Upper lobe of left lung (tissue), 6 donors: Measurements from ENCODE around the gene ELFN2. TPM values are rescaled to one million over a fixed set of nuclear protein-coding genes. Genes with fewer than 3 reads are reported as not detected.
A peak's percentile ranks its signal among the peaks of the same experiment; 100 is the strongest.

Source experiments
- ATAC-seq, 2 donors: fragments of 200-7000 bp; cut with Tn5 transposase; one replicate each; pipeline ENCODE4 v1.9.1; 2022; ENCODE audit warnings: mild to moderate bottlenecking in 2 of 2, moderate library complexity in 2 of 2; ENCODE audit not compliant: low FRiP score in 2 of 2
- DNase-seq, 2 donors: peaks; one replicate each; pipeline ENCODE4 v3.0.0-alpha.2; 2019 to 2020
- H3K27ac ChIP-seq, 4 donors: fragments of 200-600 bp; sonication (generic); one replicate each; pipeline ENCODE4 v1.5.1; 2016 to 2019
- H3K27me3 ChIP-seq, 4 donors: fragments of 200-600 bp; sonication (generic); one replicate each; pipeline ENCODE4 v1.5.1; 2017 to 2019
- H3K36me3 ChIP-seq, 4 donors: fragments of 200-600 bp; sonication (generic); one replicate each; pipeline ENCODE4 v1.5.1; 2016 to 2019
- H3K4me1 ChIP-seq, 4 donors: fragments of 200-600 bp; sonication (generic); one replicate each; pipeline ENCODE4 v1.5.1; 2018 to 2019
- H3K4me3 ChIP-seq, 4 donors: fragments of 200-600 bp; sonication (generic); one replicate each; pipeline ENCODE4 v1.5.1; 2017 to 2019; ENCODE audit warnings: mild to moderate bottlenecking in 2 of 4, moderate library complexity in 1 of 4
- H3K9me3 ChIP-seq, 4 donors: fragments of 200-600 bp; sonication (generic); one replicate each; pipeline ENCODE4 v1.5.1; 2018 to 2019
- EP300 ChIP-seq, 4 donors: sonication (generic); formaldehyde crosslinking; IDR thresholded peaks; one replicate each; pipeline ENCODE4 v1.5.1; 2017; ENCODE audit warnings: antibody characterized with exemption in 4 of 4, control low read depth in 2 of 4
- POLR2A ChIP-seq, 4 donors: fragments of 450-650 bp; IDR thresholded peaks; one replicate each; pipeline ENCODE4 v1.5.1; 2016 to 2017; ENCODE audit warnings: antibody characterized with exemption in 4 of 4, mild to moderate bottlenecking in 2 of 4
- POLR2AphosphoS5 ChIP-seq, 2 donors: sonication (generic); formaldehyde crosslinking; IDR thresholded peaks; one replicate each; pipeline ENCODE4 v1.5.1; 2017; ENCODE audit warnings: antibody characterized with exemption in 2 of 2
- WGBS, 2 donors: methylation state at CpG; one replicate each; pipeline ENCODE4 v1.1.5; 2017 to 2018; 5-methylcytosine and 5-hydroxymethylcytosine counted together
- total RNA-seq, 6 donors: library from RNA; depleted of rRNA in 4 of 6; stranded (reverse); fragments of >200 nt in 4 of 6; gene quantifications; one replicate each; pipeline versions ENCODE4 v1.1.0 to v1.2.1, GENCODE V29; 2016 to 2021
- TF ChIP-seq, protein P1 (sequence below), 6 experiments: fragments of 450-650 bp in 4 of 6; fragments of 200-600 bp in 2 of 6; sonication (generic) in 2 of 6; IDR thresholded peaks; one replicate each; pipeline ENCODE4 v1.5.1; 2016 to 2019; ENCODE audit warnings: antibody characterized with exemption in 6 of 6
- donor health status: DM: no; HTN: no; CAD: no; lungs with moderate emphysema.
- donor health status: DM: no; HTN: yes; CAD: no; lungs with severe emphysema.

Gene ELFN2
- total RNA-seq, 6 donors from 2014 or later, result 0.37 to 9.1 (median 4.5) TPM

DNA sequence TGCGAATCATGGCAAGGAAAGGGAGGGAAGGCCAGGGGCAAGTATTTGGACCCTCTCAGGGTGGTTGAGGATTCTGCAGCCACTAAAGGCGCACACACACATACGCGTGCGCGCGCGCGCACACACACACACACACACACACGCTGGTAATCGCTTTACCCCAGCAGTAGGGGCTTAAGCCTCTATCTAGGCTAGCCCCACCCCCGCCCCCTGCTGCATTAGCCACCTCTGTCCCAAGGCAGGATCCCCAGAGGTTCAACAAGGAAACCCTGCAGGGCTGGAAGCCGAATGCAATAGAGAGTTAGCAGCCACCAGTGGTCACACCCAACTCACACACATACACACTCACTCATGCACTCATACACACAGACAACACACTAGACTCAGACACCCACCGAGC, 28.6 kb upstream of the ELFN2 start:
- no peak for ATAC-seq
- no peak for DNase-seq
- no peak overlapping the region for H3K27ac ChIP-seq
- H3K4me3 ChIP-seq, result no peak overlapping the region
- H3K4me1 ChIP-seq, result peaks cover 0 to 15% (median 6%) of the 10 kb centered on the region in 4 donors
- H3K27me3 ChIP-seq, result no peaks in the 10 kb centered on the region
- H3K36me3 ChIP-seq, result no peaks in the 10 kb centered on the region
- TF ChIP-seq POLR2A (IDR thresholded peaks at IDR 0.05) (no peak), POLR2AphosphoS5 (IDR thresholded peaks at IDR 0.05) (no peak), EP300 (IDR thresholded peaks at IDR 0.05) (no peak)
- TF ChIP-seq, protein P1, sequence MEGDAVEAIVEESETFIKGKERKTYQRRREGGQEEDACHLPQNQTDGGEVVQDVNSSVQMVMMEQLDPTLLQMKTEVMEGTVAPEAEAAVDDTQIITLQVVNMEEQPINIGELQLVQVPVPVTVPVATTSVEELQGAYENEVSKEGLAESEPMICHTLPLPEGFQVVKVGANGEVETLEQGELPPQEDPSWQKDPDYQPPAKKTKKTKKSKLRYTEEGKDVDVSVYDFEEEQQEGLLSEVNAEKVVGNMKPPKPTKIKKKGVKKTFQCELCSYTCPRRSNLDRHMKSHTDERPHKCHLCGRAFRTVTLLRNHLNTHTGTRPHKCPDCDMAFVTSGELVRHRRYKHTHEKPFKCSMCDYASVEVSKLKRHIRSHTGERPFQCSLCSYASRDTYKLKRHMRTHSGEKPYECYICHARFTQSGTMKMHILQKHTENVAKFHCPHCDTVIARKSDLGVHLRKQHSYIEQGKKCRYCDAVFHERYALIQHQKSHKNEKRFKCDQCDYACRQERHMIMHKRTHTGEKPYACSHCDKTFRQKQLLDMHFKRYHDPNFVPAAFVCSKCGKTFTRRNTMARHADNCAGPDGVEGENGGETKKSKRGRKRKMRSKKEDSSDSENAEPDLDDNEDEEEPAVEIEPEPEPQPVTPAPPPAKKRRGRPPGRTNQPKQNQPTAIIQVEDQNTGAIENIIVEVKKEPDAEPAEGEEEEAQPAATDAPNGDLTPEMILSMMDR (IDR thresholded peaks at IDR 0.05), result no peak
- no peaks in the 10 kb centered on the region for H3K9me3 ChIP-seq
- WGBS, 2 donors, result 77 to 79% methylated on average over 9 to 14 of the region's 14 CpGs

DNA sequence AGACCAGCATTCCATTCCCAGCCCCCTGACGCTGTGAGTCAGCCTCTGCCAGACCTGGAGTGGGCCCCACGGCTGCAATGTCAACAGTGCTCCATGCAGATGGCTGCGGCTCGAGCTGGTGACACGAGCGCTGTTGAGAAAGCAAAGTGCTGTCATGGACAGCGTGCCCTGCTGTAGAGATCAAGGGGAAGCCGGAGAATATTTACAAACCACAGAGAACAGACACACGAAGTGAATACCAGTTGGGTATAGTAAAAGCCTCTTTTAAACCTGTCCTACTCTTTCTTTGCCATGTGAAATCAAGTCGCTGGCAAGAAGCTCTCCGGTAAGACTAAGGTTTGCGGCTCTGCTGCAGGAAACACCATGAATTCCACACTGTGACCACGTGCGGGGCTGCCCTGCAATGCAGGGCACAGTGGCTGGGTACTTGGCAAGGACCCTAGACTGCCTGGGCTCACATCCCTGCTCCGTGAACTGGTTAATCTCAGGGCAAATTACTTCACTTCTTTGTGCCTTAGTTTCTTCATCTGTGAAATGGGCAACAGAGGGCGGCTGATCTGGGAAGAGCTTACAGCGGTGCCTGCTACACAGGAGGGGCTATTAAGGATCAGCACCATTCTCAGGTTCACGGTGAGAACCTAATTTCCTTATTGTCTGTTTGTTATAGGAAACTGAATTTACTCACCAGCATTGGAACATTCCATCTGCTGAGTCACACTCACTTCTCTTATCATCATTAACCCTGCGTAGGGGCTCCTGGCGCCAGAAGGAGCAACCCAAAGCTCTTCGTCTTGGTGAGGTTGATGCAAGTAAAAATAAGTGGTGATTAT, 27.8 kb upstream of the ELFN2 start:
- no peak for TF ChIP-seq POLR2A (IDR thresholded peaks at IDR 0.05)
- ATAC-seq (peak; percentile 30 to 68), DNase-seq (peak in 1 of 2 donors; percentile 75)
- H3K4me3 ChIP-seq, result no peak overlapping the region
- 51 to 56% methylated on average over 20 to 21 of the region's 21 CpGs for WGBS, 2 donors
- no peak overlapping the region for H3K27ac ChIP-seq
- H3K9me3 ChIP-seq, result no peaks in the 10 kb centered on the region
- H3K4me1 ChIP-seq, result peaks cover 0 to 15% (median 6%) of the 10 kb centered on the region in 4 donors
- no peaks in the 10 kb centered on the region for H3K27me3 ChIP-seq
- no peaks in the 10 kb centered on the region for H3K36me3 ChIP-seq

DNA sequence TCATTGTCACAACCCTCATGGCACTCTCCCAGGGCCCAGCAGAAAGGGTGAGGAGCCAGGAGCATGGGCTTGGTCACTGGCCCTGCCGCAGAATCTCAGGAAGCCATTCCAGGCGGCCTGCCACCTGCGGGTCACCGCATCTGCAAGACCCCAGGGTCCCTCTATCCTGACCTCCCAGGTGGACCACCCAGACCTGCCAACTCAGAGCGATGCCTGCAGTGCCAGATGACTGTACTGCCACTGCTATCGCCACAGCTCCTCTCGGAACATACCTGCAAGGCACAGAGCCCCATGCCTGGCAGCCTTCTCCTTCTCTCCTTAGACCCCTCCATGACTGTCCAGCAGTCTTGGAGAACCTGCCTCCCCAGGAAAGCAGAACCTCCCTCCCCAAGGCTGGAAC, 26.4 kb upstream of the ELFN2 start:
- TF ChIP-seq EP300 (IDR thresholded peaks at IDR 0.05) (no peak), POLR2AphosphoS5 (IDR thresholded peaks at IDR 0.05) (no peak), POLR2A (IDR thresholded peaks at IDR 0.05) (no peak)
- TF ChIP-seq, protein P1 (IDR thresholded peaks at IDR 0.05), result no peak
- Histone ChIP-seq H3K36me3 (no peaks in the 10 kb centered on the region), H3K27ac (no peak overlapping the region), H3K27me3 (no peaks in the 10 kb centered on the region), H3K9me3 (no peaks in the 10 kb centered on the region), H3K4me1 (peaks cover 0 to 15% (median 6%) of the 10 kb centered on the region in 4 donors), H3K4me3 (no peak overlapping the region)
- ATAC-seq, result no peak
- WGBS, 2 donors, result 93 to 100% methylated on average over 4 to 7 of the region's 7 CpGs
- DNase-seq, result no peak

DNA sequence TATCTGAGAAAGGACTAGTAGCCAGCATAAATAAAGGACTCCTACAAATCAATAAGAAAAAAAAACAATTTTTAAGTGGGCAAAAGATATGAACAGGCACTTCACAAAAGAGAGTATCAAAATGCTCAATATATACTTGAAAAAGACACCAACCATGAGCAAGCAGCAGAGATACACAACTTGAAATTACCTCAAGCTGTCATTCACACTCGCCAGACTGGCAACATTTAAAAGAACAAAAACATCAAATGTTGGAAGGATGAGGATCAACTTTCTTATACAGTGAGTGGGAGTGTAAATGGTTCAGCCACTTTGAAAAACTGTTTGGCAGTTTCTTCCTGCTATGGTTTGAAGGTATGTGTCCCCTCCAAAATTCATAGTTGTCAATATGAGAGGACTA, 23.9 kb upstream of the ELFN2 start:
- Histone ChIP-seq H3K27me3 (no peaks in the 10 kb centered on the region), H3K9me3 (no peaks in the 10 kb centered on the region), H3K27ac (no peak overlapping the region), H3K4me1 (peaks cover 0 to 15% (median 6%) of the 10 kb centered on the region in 4 donors), H3K4me3 (no peak overlapping the region), H3K36me3 (no peaks in the 10 kb centered on the region)
- ATAC-seq, result no peak
- no peak for TF ChIP-seq POLR2AphosphoS5 (IDR thresholded peaks at IDR 0.05)
- TF ChIP-seq EP300 (IDR thresholded peaks at IDR 0.05), result no peak
- TF ChIP-seq, protein P1 (IDR thresholded peaks at IDR 0.05), result no peak
- TF ChIP-seq POLR2A (IDR thresholded peaks at IDR 0.05), result no peak
- DNase-seq, result no peak
- WGBS, 2 donors, result 33 to 58% methylated on average over 1 of the region's 1 CpG

DNA sequence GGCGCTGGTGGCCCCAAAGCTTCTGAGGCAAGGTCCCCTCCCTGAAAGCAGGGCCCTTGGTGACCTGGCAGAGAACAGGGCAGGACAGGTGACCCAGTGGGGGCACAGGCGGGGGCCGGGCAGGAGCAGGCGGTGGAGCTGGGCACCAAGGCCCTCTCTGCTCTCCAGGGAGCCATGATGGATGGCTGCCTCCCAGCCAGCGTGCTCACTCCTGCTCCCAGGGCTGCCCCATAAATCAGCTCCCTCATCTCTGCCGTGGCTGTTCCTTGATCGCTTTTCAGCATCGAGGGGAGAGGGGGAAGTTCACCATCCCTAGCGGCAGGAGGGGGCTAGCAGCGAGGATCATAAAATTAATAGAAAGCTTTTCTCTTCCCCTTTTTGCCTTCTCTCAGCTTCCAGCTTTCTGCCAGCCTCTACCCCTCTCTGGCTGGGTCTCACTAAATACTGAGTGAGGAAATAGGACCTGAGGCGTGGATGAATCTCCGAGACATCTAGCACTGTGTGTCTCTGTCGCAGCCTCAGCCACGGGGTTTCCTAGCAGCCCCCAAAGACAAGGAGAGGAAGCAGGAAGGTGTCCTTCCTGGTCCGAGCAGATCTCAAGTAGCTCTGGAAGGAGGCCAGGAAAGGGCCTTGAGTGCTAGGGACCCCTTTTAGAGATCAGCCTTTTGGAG, 22.2 kb upstream of the ELFN2 start:
- 56 to 57% methylated on average over 13 to 15 of the region's 15 CpGs for WGBS, 2 donors
- Histone ChIP-seq H3K9me3 (no peaks in the 10 kb centered on the region), H3K27ac (no peak overlapping the region), H3K4me1 (peaks cover 0 to 2% (median 0%) of the 10 kb centered on the region in 4 donors), H3K27me3 (no peaks in the 10 kb centered on the region), H3K36me3 (no peaks in the 10 kb centered on the region), H3K4me3 (no peak overlapping the region)
- TF ChIP-seq, protein P1 (IDR thresholded peaks at IDR 0.05), result no peak
- no peak for TF ChIP-seq EP300 (IDR thresholded peaks at IDR 0.05)
- TF ChIP-seq POLR2AphosphoS5 (IDR thresholded peaks at IDR 0.05), result no peak
- no peak for TF ChIP-seq POLR2A (IDR thresholded peaks at IDR 0.05)
- ATAC-seq (no peak), DNase-seq (no peak)
